Stimulated activated CD8-positive, alpha-beta memory T cell treated with anti-CD3 and anti-CD28 coated beads, Interleukin-4, amount 100 ng/mL, for 4 hours (primary cell): Measurements from ENCODE around the gene HOXA6.

Experiments used
- DNase-seq, 2 donors: peaks; one replicate each; pipeline ENCODE4 v3.0.0-alpha.2; 2020; ENCODE audit warnings: low read depth in 2 of 2, low spot score in 1 of 2

Gene HOXA6

DNA sequence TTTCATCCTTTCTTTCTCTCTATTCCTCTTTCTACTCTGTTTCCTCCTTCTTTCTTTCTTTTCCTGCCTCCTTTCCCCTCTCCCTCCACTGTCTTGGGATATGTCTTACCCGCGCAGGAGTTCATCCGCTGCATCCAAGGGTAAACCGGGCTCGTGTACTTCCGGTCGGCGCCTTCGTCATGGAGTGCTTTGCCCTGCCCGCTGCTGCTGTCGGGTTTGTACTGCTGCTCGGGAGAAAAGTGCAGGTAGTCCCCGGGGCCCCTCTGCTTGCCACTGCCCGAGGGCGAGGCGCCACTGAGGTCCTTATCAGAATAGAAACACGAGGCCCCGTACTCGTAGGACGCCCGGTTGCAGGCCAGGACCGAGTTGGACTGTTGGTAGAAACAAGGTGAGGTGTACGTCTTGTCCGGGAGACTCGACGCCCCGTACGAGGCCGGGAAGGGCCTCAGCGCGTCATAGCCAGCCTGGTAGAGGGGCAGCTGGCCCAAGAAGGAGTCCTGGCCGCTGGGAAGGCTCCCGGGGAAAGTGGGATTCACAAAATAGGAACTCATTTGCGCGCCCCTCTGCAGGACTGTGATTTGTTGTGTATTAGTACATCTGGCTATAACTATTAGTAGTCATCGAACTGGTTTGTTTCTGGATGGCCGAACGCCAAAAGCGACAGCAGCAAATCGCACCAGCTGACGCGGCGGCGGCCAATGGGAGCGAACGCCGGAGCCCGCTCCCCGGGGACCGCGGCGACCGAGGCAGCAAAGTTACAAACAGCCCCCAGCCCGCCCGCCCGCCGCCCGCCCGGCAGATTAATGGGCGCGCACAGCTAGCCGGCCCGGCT, at the start of gene HOXA6:
Gene HOXA6 (minus strand): TSS at position 576 of the 832 bp plus-strand sequence. CDS start 25 bp downstream, at position 551.
- DNase-seq, result no peak

DNA sequence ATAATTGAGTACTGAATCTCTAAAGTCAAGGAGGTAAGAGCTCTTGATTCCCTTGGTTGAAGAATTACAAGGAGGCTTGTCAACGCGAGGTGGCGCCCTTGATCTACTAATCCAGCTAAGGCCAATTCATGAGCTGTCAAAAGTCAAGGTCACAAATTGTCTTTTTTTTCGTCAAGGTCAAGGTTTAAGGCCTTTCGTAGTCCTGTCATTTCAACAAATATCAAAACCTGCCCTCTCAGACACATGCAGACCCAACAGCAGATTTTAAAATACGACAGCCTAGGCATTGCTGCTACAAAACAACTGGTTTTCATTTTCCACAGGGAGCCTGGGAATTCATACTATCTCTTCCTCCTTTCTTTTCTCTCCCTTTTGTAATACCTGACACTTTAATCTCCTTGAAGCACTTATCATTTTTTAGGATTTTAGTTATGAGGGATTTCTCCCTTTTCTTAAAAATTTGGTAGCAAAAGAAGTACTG, 48.8 kb upstream of the HOXA6 start:
- DNase-seq, result peak; percentile 56 to 85

DNA sequence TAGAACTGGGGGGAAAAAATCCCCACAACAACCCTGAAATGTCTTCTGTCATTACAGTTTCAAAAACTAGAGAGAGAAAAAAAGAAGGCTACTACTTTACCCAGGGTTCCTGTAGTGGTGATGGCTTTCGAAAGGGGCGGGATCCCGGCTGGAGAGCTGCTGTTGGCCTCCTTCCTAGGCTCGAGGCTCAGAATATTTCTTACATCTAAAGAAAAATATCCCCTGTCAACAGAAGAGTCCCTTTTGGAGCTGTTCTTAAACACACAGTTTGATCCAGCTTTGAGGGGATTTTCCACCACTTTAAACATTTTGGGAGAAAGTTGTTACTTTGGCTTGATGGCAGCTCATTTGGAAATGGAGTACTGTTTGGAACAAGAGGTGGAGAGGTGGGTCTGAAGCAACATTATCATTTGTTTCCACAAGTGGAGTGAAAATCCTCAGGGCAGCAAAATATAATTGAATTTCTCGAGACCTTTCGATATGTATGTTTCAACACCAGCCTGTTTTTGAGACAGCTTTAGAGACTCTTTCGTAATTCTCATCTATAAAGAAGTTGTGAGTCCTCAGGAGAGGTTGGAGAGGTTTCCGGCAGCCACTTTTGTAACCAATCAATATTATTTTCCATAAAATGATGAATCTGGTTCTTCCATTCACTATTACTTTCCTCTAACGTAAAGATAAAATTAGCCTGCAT, 47.3 kb upstream of the HOXA6 start:
- DNase-seq, result no peak

DNA sequence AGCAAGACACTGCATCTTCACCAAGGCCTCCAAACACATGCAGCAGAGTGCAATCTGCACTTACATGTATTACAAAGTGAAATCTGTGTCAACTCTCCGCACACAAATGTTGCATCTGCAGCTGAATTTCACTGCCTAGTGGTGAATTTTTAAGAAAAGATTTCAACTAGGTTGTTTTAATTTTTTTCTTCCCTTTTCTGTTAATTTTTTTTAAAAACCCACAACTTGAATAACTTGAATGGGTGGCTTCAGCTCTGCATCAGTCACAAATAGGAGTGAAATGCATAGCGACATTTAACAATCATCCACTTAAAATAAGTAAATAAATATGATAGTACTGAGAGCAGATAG, 46.4 kb upstream of the HOXA6 start:
- no peak for DNase-seq

DNA sequence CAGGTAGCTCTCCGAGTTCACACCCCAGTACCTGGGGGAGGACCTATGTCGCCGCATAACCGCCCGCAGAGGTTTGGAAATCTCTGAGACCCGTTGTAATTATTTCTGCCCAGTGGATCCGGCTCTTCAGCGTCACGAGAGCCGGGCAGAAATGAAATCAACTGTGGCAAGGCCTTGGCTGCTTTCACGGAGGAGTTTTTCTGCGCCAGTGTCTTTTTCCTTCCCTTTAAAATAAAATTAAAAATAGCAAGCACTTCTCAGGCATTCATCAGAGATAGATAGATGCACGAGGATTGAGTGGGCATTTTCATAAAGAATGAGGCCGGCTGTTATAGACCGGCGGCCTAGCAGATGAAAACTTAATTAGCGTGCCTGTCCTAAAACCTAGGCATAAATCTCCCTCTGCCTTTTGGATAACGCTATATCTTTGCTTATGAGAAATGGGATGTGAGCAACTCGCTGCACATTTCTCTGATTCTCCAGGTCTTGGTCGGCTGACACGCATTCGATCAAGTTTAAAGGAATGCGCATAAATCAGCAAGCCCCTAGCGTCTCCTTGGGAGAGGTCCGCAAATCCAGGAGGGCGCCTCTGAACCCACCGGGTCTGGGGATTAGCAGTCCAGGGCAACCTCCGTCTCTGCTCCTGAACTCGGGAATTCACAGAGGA, 45.9 kb upstream of the HOXA6 start:
- no peak for DNase-seq

DNA sequence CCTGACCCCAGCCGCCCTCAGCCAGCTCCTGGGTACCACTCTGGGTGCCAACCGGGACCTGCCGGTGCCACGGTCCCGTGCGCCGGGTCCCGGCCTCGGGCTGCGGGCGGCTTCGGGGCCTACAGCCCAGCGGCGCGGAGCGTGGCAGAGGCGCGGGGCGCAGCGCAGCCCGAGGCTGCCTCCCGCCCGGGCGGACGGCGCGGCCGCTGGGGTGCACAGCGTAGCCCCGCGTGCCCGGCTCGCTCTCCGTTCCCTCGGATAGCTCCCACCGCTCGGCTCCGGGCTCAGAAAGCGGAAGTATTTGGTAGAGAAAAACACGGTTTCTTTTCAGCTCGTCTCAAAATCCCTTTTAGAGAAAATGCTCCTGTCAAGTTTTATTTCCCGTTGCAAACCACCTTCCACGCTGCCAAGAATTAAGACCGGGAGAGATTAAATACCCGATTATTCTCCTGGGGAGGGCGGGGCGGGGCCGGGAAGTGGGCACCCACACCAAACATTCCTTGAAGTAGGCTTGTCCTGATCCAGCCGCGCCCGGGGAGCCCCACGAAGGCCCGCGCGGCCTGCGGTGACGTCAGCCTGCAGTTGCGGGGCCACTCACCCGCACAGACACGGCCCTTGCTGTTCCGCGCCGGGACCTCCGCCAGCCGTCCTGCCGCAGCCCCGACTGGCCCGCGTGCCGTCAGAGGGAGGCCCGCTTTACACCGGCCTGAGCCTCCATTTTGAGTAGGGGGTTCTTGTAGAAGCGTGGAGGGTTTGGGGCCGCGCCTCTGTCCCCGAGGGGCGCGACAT, 45.2 kb upstream of the HOXA6 start:
- no peak for DNase-seq

DNA sequence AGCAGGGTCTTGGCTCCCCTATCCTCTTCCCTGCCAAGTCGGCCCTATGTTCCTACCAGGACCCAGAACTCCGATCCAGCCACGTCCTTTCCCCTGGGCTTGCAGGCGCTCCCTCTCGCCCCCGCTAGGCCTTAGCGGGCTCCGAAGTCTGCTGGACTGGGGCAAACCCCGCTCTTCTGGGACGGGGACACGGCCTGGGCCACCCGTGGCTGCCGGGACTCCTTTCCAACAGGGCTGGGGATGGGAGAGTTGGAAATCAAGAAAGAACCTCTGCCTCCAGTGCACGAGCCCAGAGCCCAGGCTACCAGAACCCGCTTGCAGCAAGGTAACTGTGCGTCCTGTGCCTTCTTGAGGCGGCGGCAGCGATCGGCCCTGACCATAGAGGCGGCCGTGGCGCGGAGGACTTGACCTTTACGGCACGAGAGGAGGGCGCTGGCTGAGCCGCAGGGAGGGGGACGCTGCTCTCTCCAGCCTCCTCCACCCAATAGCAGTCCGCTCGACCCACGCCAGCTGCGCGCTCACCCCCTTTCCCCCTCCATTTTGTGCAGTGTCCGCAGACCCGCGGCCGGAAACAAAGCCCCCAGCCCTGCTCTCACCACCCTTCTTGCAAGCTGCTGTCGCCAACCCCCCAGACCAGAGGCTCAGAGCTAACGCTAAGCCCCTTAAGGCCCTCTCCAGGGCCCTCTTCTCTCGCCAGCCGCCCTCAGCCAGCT, 44.4 kb upstream of the HOXA6 start:
- no peak for DNase-seq

DNA sequence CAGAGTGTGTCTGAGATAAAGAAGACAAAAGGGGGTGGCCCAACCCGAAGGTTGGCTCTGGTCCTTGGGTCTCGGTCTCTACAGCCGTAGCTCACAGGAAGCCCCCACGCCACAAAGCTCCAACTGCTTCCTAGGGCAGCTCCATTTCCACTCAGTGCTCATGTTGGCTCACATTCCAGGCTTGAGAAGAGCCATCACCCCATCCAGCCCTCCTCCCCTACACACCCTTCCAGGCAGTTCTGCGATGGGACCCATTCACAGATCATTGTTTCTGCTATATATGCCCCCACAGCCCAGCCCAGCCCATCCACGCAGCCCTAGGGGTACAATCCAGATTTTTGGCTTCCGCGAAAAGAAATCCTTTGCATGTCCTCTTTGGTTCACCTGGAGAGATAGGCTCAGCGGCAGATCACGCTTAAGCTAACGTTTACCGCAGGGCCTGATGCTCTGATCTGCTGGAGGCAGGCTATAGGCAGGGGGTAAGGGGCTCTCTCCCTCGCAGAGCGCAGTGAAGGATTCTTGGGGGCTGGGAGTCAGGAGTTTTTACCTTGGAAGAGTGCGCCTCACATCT, 43.7 kb upstream of the HOXA6 start:
- DNase-seq, result no peak

DNA sequence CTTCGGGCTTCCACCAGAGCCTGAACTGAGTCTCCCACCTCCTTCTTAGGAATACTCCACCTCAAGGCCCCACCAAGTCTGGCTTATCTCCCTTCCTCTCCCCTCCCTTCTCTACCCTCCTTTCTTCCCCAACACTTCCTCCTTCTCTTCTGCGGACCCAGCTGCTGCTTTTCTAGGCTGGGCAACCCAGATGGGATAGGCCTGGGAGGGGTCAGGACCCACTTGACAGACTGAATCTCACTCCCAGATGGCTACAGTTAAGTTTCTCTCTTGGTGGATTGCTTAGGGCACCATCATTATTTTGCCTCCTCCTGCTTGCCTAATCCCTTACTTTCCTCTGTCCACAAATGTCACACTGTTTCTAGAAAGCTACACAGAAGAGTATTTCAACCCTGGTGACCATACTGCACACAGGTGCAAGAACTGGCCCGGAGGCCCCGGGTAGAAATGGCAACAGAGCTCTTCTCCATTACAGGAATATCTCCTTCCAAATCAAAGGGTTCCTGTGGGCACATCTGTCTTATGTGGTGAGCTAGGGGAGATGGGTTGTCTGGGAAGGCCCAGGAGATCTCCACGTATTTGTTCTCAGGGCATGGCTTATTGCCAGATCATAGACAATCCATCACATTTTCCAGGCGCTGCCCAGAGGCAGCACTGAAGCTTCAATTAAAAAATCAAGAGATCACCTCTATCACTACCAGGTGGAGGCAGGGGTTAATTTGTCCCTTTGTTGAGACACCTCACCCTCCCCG, 42.6 kb upstream of the HOXA6 start:
- DNase-seq, result no peak

DNA sequence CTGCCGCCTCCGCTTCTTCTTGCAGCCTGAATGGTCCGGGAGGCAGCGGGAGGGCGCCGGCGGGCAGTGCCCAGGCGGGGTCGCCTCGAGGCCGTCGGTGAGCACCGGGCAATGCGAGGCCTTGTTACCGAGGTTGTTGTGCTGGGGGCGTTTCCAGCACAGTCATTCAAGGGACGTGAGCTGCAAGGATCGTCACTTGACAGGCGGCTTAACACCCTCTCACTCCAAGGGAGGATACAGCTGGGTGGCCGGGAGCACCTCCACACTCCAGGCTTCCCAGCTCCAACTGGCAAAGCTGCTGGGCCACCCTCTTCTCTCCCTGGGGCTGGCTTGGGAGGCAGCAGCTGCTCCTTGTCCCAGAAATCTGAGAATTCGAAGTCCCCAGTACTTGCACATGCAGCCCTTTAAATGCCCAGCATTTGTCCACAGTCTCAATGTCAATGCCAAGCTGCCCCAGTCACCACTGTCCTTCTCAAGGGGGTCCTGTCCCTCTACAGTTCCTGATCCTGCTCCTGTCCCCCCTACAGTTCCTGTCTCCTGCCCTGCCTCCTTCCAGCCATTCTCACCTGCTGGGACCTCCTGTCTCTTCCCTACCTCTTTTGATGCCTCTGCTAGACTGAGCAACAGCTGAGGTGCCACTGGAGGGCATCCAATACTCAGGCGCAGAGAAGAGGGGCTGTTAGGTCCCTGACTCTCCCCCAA, 41.9 kb upstream of the HOXA6 start:
- DNase-seq, result no peak

DNA sequence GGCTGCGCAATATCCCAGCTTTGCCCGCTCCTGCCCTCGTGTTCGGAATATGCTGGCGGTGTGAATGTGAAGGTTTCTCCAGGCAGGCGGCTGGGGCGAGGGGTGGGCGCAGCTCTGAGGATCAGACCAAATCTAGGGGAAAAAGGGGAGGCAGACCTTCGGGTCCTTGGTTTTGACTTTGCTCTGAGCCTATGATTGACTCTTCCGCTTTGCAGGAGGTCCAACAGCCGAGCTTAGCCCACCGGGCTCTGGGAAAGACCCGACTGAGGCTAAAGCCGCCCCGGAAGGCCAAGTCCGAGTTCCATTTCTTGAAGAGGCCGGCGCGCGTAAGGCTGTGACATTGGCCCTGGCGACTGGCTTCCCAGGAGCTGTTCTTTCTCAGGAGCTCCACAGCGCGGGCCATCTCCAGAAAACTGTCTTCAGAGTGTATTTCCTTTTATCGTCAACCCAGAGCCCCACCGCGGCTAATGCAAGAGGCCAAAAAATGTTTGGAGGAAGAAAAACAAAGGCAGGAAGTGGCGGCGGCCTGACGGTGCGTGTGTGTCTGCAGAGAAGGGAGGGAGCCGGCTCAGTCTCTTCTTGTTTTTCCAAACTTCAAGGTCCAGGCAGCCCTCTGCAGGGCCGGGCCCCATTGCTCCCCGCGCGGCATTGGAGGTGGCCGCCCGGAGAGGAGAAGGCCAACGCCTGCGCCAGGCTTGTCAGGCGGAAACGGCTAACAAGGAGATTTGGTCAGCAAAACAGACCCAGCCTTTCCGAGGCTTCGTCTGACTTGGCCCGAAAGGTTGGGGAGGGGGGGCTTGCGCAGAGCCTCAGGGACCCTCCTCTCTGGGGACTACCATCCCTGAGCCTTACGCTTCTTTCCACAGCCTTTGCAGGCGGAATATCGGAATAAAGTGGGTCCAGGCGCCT, 41.1 kb upstream of the HOXA6 start:
- DNase-seq, result no peak

DNA sequence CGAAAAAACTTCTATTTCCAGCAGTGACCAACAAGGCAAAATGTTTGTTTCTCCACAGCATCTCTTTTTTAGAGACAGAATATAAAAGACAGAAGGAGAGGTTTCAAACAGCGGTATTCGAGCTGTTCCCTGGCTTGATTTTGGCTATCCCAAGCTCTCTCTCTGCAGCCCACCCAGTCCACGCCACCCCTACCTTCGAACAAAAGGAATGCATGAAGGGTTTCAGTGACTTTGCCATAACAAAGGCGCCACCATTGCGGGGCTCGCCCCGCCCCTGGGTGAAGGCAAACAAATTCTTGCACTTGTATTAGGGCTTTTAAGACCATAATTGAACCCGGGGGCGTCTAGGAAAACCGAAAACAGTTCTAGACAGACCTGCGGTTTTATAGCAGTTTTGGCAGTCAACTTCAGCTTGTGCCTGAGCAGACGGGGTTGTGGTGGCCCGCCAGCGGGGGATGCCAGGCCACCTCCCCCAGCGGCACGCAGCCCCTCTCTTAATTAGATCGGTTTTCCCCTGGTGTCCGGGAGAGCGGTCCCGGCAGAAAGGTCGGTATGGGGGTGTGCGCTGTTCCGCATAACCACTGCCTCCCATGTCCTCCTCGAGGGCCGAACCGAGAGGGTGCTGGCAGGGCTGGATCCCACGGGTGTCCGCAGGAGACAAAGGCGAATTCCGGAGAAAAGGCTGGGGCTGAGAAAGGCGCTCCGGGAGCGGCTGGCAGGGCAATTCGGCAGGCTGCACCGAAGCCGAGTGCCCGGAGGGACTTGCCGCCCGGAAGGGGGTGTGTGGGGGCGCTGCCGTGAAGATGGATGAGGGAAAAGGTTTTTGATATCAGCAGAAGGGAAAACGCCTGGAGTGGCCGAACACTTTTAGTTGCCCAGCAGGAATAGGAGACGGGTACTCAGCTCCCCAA, 40.2 kb upstream of the HOXA6 start:
- DNase-seq, result no peak

DNA sequence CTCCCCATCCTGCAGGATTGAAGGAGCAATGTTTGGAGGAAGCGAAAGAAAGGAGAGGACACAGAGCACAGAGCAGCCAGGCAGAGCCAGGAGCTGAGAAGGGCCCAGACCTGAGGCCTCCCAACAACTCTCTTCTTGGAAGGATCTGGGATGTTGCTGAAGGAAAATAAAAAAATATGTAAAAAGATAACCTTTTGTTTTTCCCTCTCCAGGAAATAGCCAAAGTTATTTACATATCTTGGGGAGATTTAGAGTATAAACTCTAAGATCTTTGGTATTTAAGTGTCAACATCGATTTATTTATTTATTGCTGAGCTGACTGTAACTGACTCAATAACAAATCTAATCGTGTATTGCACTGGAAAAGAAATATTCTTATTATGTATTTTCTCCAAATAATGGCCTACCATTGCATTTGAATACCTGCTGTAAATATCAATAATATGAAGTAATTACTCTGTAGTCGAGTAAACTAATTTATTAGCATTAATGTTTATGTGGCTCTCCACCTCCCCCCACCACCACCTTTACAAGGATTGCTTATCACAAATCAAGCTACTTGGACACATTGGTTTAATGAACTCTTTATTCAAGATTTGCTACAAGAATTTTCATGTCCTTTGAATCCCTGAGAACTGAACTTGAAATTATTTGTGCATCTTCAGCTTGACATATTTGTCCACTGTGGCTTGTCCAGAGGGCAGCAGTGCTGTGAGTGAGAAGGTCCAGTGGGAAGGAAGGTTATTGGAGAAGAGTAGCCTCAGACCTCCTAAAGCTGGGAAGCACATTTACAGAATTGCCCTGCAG, 39.3 kb upstream of the HOXA6 start:
- no peak for DNase-seq

DNA sequence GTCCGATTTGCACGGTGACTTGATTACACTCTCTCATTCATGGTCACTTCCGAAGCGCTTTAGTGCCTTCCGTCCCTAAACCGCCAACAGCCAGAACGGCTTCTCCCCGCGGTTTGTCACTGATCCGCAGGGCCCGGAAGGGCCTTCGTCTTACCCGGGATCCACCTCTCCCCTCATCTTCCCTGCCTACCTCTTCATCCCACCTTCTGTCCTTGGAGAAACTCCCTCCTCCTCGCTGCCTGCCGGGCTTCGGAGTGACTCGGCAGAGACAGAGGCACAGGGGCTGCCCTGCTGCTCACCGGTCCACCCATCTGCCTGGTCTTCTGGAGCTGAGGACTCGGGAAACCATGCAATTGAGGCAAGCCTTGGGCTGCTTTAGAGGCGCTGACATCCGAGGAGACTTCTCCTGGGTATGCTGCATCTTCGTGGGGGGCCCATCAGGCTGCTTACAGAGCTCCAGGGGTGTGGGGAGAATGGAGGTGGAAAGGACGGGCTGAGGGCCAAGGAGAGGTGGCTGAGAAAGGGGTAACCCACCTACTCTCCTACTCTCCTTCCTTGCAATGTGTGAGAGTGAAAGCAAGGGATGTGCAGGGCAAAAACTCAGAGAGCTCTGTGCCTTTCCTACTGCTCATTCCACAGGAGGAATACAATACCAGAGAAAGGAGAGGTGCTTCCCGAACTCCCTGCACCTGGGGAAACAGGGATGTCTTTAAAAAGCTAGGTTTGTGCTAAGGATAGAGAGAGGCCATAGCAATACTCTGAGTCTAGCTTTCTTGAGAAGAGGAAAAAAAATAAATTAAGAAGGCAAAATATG, 38.5 kb upstream of the HOXA6 start:
- no peak for DNase-seq
